PC-3 (cell line): Measurements from ENCODE around the gene MYMK. TPM values are rescaled to one million over a fixed set of nuclear protein-coding genes. Genes with fewer than 3 reads are reported as not detected.

Source experiments
- ATAC-seq: fragments of 200-7000 bp; cut with Tn5 transposase; 2 replicates; pipeline ENCODE4 v1.9.1; 2020; ENCODE audit warnings: mild to moderate bottlenecking, moderate library complexity
- BruUV-seq: library from RNA; stranded (reverse); fragments of 400-500 nt; replicated peaks from 2 replicates; lab custom pipeline; 2021; lab: Mats Ljungman, UMichigan
- CTCF ChIA-PET: fragments of 300-600 bp; sonication (Branson Sonifier 250); formaldehyde crosslinking; loops from one replicate; lab custom pipeline; 2022; ENCODE audit warnings: antibody characterized with exemption; lab: Charles Lee
- POLR2A ChIA-PET: fragments of 300-600 bp; sonication (Branson Sonifier 250); formaldehyde crosslinking; loops from one replicate; lab custom pipeline; 2022; ENCODE audit warnings: antibody characterized with exemption; ENCODE audit not compliant: unreplicated experiment; lab: Charles Lee
- DNase-seq: peaks from one replicate; pipeline ENCODE4 v3.0.0-alpha.2; 2015
- H2AFZ ChIP-seq: fragments of 300-600 bp; sonication (generic); 2 replicates; pipeline ENCODE4 v1.6.0; 2016; ENCODE audit warnings: antibody characterized with exemption, low read length
- H3F3A ChIP-seq: fragments of 300-600 bp; sonication (generic); one replicate; pipeline ENCODE4 v1.6.0; 2017; ENCODE audit warnings: antibody characterized with exemption, low read length, control low read depth, mild to moderate bottlenecking; ENCODE audit not compliant: unreplicated experiment
- H3K27ac ChIP-seq: fragments of 300-600 bp; sonication (generic); 2 replicates; pipeline ENCODE4 v1.5.1; 2016; ENCODE audit warnings: mild to moderate bottlenecking, low read length
- H3K27me3 ChIP-seq: fragments of 300-600 bp; sonication (generic); 2 replicates; pipeline ENCODE4 v1.6.1; 2016; ENCODE audit warnings: low read length, mixed read lengths
- H3K36me3 ChIP-seq: fragments of 300-600 bp; sonication (generic); 2 replicates; pipeline ENCODE4 v1.6.1; 2016; ENCODE audit warnings: low read depth, mixed run types, low read length, mixed read lengths
- H3K4me1 ChIP-seq: fragments of 300-600 bp; sonication (generic); 2 replicates; pipeline ENCODE4 v1.5.1; 2016; ENCODE audit warnings: low read length; ENCODE audit not compliant: insufficient read depth
- H3K4me2 ChIP-seq: fragments of 300-600 bp; sonication (generic); 2 replicates; pipeline ENCODE4 v1.6.0; 2016; ENCODE audit warnings: low read length
- H3K4me3 ChIP-seq: fragments of 300-600 bp; sonication (generic); 2 replicates; pipeline ENCODE4 v1.5.1; 2016; ENCODE audit warnings: mild to moderate bottlenecking, low read length, mixed read lengths
- H3K79me2 ChIP-seq: fragments of 300-600 bp; sonication (generic); 2 replicates; pipeline ENCODE4 v1.6.1; 2017; ENCODE audit warnings: low read length, mixed read lengths
- H3K9ac ChIP-seq: fragments of 300-600 bp; sonication (generic); 2 replicates; pipeline ENCODE4 v1.6.0; 2016; ENCODE audit warnings: mild to moderate bottlenecking, low read length
- H3K9me2 ChIP-seq: fragments of 300-600 bp; sonication (generic); replicated peaks from 2 replicates; pipeline ENCODE4 v1.6.1; 2016; ENCODE audit warnings: mixed run types, low read length, mixed read lengths
- H3K9me3 ChIP-seq: fragments of 300-600 bp; sonication (generic); 2 replicates; pipeline ENCODE4 v1.6.1; 2016; ENCODE audit warnings: low read length, mixed read lengths
- H4K20me1 ChIP-seq: fragments of 300-600 bp; sonication (generic); 2 replicates; pipeline ENCODE4 v1.6.1; 2016; ENCODE audit warnings: low read length, mixed read lengths
- CTCF ChIP-seq: fragments of 300-600 bp; sonication (generic); conservative IDR thresholded peaks from 2 replicates; pipeline ENCODE4 v1.5.1; 2017; ENCODE audit warnings: antibody characterized with exemption, low read depth, mild to moderate bottlenecking, low read length
- EZH2 ChIP-seq: fragments of 300-600 bp; sonication (generic); IDR thresholded peaks from one replicate; pipeline ENCODE4 v1.6.1; 2017; ENCODE audit warnings: antibody characterized with exemption, mild to moderate bottlenecking, low read length; ENCODE audit not compliant: unreplicated experiment
- EZH2phosphoT487 ChIP-seq: fragments of 300-600 bp; sonication (generic); IDR thresholded peaks from 2 replicates; pipeline ENCODE4 v1.6.1; 2018; ENCODE audit warnings: mild to moderate bottlenecking, antibody characterized with exemption, low read length, borderline replicate concordance
- intact Hi-C: fragments of 100-400 bp; cut with micrococcal nuclease; formaldehyde crosslinking; loops from 2 replicates; pipeline ENCODE4 v1.9.0; 2023
- total RNA-seq: library from RNA; depleted of rRNA; stranded (reverse); fragments of >200 nt; gene quantifications from 2 replicates; pipeline ENCODE4 v1.2.3, GENCODE V29; 2014

Gene MYMK
- total RNA-seq, 1 experiment from 2014 or later, result not detected

- H3K79me2 ChIP-seq, result no peaks in the 10 kb centered on the region
- CTCF ChIA-PET, result no interaction called here
- H3K27me3 ChIP-seq, result no peaks in the 10 kb centered on the region
- H3K4me3 ChIP-seq, result no peak overlapping the region
- H2AFZ ChIP-seq, result no peak overlapping the region
- no peak overlapping the region for H3K9ac ChIP-seq
- H3K9me2 ChIP-seq, result no peaks in the 10 kb centered on the region
- H3K9me3 ChIP-seq, result no peaks in the 10 kb centered on the region
- no TSS peak for BruUV-seq
- H3K4me1 ChIP-seq, result peaks cover 22% of the 10 kb centered on the region
- intact Hi-C loops, result no loop called here
- POLR2A ChIA-PET, result no interaction called here
- no peaks in the 10 kb centered on the region for H3K36me3 ChIP-seq
- H3F3A ChIP-seq, result no peaks in the 10 kb centered on the region
- H4K20me1 ChIP-seq, result no peaks in the 10 kb centered on the region
- ATAC-seq (no peak), DNase-seq (no peak)
- H3K4me2 ChIP-seq, result no peak overlapping the region
- TF ChIP-seq CTCF, result no peak
- no peak overlapping the region for H3K27ac ChIP-seq
Observed at GRCh38 chr9:133507246-133507965, 17.4 kb downstream of the MYMK start.

- POLR2A ChIA-PET, result interaction anchor here (0.6 kb wide), 1 partner anchor 68 kb away, joined by 4 read pairs; no protein-coding TSS in a partner anchor
- H3K36me3 ChIP-seq, result no peaks in the 10 kb centered on the region
- no peak overlapping the region for H3K4me2 ChIP-seq
- H3K4me1 ChIP-seq, result peaks cover 22% of the 10 kb centered on the region
- 0 out of 2 replicates have a peak overlapping the region, but pooled peaks have one; percentile 6 for H2AFZ ChIP-seq
- no TSS peak for BruUV-seq
- H3K9me2 ChIP-seq, result no peaks in the 10 kb centered on the region
- no peak overlapping the region for H3K9ac ChIP-seq
- peak; percentile 80 for TF ChIP-seq EZH2phosphoT487
- TF ChIP-seq CTCF, result no peak
- H3K79me2 ChIP-seq, result no peaks in the 10 kb centered on the region
- ATAC-seq (peak; percentile 83), DNase-seq (peak; percentile 85)
- H3F3A ChIP-seq, result no peaks in the 10 kb centered on the region
- CTCF ChIA-PET, result no interaction called here
- no peaks in the 10 kb centered on the region for H3K27me3 ChIP-seq
- no peaks in the 10 kb centered on the region for H4K20me1 ChIP-seq
- intact Hi-C loops, result no loop called here
- 0 out of 2 replicates have a peak, but pooled peaks cover 5% of the 10 kb centered on the region for H3K9me3 ChIP-seq
- H3K27ac ChIP-seq, result peak overlapping the region; percentile 11; the same call in 1 of the 2 replicates
- H3K4me3 ChIP-seq, result no peak overlapping the region
Observed at GRCh38 chr9:133506653-133507038, 18.1 kb downstream of the MYMK start.

- Histone ChIP-seq H3F3A (no peaks in the 10 kb centered on the region), H3K9me2 (no peaks in the 10 kb centered on the region), H3K4me3 (no peak overlapping the region), H3K27me3 (no peaks in the 10 kb centered on the region), H3K79me2 (no peaks in the 10 kb centered on the region), H3K36me3 (no peaks in the 10 kb centered on the region), H4K20me1 (no peaks in the 10 kb centered on the region), H3K9ac (no peak overlapping the region), H3K27ac (no peak overlapping the region), H3K4me1 (peaks cover 22% of the 10 kb centered on the region), H2AFZ (no peak overlapping the region), H3K4me2 (no peak overlapping the region), H3K9me3 (0 out of 2 replicates have a peak, but pooled peaks cover 6% of the 10 kb centered on the region)
- intact Hi-C loops, result no loop called here
- ChIA-PET CTCF (no interaction called here), POLR2A (interaction anchor here (0.6 kb wide), 1 partner anchor 67 kb away, joined by 4 read pairs; no protein-coding TSS in a partner anchor)
- DNase-seq (no peak), ATAC-seq (no peak)
- TF ChIP-seq EZH2, result no peak
- TF ChIP-seq EZH2phosphoT487, result no peak
- TF ChIP-seq CTCF, result no peak
- BruUV-seq, result no TSS peak
Observed at GRCh38 chr9:133505901-133506652, 18.7 kb downstream of the MYMK start.
